PC-9 (cell line): ENCODE measurements around the gene JUND.

Experiments used
- EZH2 ChIP-seq: fragments of 200-600 bp; sonication (generic); IDR thresholded peaks from 2 replicates; pipeline ENCODE4 v1.8.0; 2017; ENCODE audit warnings: antibody characterized with exemption, low read depth
- TF ChIP-seq, protein P1 (sequence below): fragments of 200-600 bp; sonication (generic); conservative IDR thresholded peaks from 2 replicates; pipeline ENCODE4 v1.6.1; 2017; ENCODE audit warnings: mixed run types, antibody characterized with exemption, mild to moderate bottlenecking, moderate library complexity

- TF ChIP-seq, protein P1, sequence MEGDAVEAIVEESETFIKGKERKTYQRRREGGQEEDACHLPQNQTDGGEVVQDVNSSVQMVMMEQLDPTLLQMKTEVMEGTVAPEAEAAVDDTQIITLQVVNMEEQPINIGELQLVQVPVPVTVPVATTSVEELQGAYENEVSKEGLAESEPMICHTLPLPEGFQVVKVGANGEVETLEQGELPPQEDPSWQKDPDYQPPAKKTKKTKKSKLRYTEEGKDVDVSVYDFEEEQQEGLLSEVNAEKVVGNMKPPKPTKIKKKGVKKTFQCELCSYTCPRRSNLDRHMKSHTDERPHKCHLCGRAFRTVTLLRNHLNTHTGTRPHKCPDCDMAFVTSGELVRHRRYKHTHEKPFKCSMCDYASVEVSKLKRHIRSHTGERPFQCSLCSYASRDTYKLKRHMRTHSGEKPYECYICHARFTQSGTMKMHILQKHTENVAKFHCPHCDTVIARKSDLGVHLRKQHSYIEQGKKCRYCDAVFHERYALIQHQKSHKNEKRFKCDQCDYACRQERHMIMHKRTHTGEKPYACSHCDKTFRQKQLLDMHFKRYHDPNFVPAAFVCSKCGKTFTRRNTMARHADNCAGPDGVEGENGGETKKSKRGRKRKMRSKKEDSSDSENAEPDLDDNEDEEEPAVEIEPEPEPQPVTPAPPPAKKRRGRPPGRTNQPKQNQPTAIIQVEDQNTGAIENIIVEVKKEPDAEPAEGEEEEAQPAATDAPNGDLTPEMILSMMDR: no peak
- TF ChIP-seq EZH2: no peak
Measured at GRCh38 chr19:18290302-18291018, 9.0 kb upstream of the JUND start.
